Measurements from ENCODE around the gene CETP.

GRCh38 chr16:56948234-56948633 lies 13.5 kb upstream of the CETP start:
- no peak for TF ChIP-seq CTCF (IDR thresholded peaks at IDR 0.05)
- no peak for TF ChIP-seq POLR2A (IDR thresholded peaks at IDR 0.05)

Data from uterus (tissue), 2 donors.